COR-L47 (cell line): ENCODE data around the gene AXL.
"Not testable (repeated sequence)": the region's sequence is repeated elsewhere in the genome, so short reads cannot be mapped to it uniquely, and the experiment has no call there.

ENCODE experiments used
- DNase-seq: peaks from one replicate; lab custom pipeline; 2025; lab: John Stamatoyannopoulos, UW

The AXL gene

GRCh38 chr19:41218615-41219507 is at the start of gene AXL:
TSS of gene AXL (plus strand) at chr19:41219223. CDS start at chr19:41219393, 170 bp downstream.
- no peak for DNase-seq

- no peak for DNase-seq
Observed at GRCh38 chr19:41172297-41173164, 46.5 kb upstream of the AXL start.

- no peak for DNase-seq
Observed at GRCh38 chr19:41174297-41174928, 44.6 kb upstream of the AXL start.

- no peak for DNase-seq
Observed at GRCh38 chr19:41175801-41176777, 42.9 kb upstream of the AXL start.

GRCh38 chr19:41180173-41180572 is 38.9 kb upstream of the AXL start:
- not testable (repeated sequence) for DNase-seq

- DNase-seq = no peak
Observed at GRCh38 chr19:41186971-41187883, 31.8 kb upstream of the AXL start.

GRCh38 chr19:41187884-41188279 is 31.1 kb upstream of the AXL start:
- no peak for DNase-seq

- no peak for DNase-seq
Observed at GRCh38 chr19:41189425-41190065, 29.5 kb upstream of the AXL start.

- no peak for DNase-seq
Observed at GRCh38 chr19:41192574-41193429, 26.2 kb upstream of the AXL start, which contains the start of gene CYP2S1. TSS of gene CYP2S1 (plus strand) at chr19:41193219. CDS start at chr19:41193265, 46 bp downstream.

GRCh38 chr19:41193430-41194156 is 25.4 kb upstream of the AXL start:
- DNase-seq = no peak

GRCh38 chr19:41194157-41194552 is 24.9 kb upstream of the AXL start:
- no peak for DNase-seq

GRCh38 chr19:41195675-41196497 is 23.1 kb upstream of the AXL start:
- DNase-seq = no peak

GRCh38 chr19:41198559-41198958 is 20.5 kb upstream of the AXL start:
- no peak for DNase-seq

GRCh38 chr19:41203371-41203770 is 15.7 kb upstream of the AXL start:
- no peak for DNase-seq

GRCh38 chr19:41204338-41204737 is 14.7 kb upstream of the AXL start:
- DNase-seq = peak; percentile 49

- no peak for DNase-seq
Observed at GRCh38 chr19:41205995-41206394, 13.0 kb upstream of the AXL start.

GRCh38 chr19:41206456-41206855 is 12.6 kb upstream of the AXL start:
- no peak for DNase-seq
